HepG2 (cell line): Measurements from ENCODE around the gene DGAT2. TPM values are rescaled to one million over a fixed set of nuclear protein-coding genes. Genes with fewer than 3 reads are reported as not detected.

ENCODE experiments used
- CSRNP1 ChIP-seq: sonication (generic); formaldehyde crosslinking; IDR thresholded peaks from 2 replicates; pipeline ENCODE4 v1.8.1; 2023; ENCODE audit warnings: mild to moderate bottlenecking, missing genetic modification reagents
- FOXP1 ChIP-seq, 2 experiments: fragments of 450-650 bp in 1 of 2; IDR thresholded peaks; 2 replicates each; pipeline ENCODE4 v1.6.1; 2017 to 2018; ENCODE audit warnings: antibody characterized with exemption in 1 of 2
- HNRNPH1 ChIP-seq: fragments of 200-400 bp; formaldehyde crosslinking; optimal IDR thresholded peaks from 2 replicates; pipeline ENCODE3; 2017; ENCODE audit warnings: mild to moderate bottlenecking, low read depth, low read length
- KMT2A ChIP-seq: sonication (generic); formaldehyde crosslinking; IDR thresholded peaks from 2 replicates; pipeline ENCODE4 v1.4.0; 2020; ENCODE audit warnings: missing genetic modification reagents
- MEIS2 ChIP-seq: sonication (generic); formaldehyde crosslinking; IDR thresholded peaks from 2 replicates; pipeline ENCODE4 v1.9.0; 2021; ENCODE audit warnings: mild to moderate bottlenecking, missing genetic modification reagents
- MIER2 ChIP-seq: IDR thresholded peaks from 2 replicates; pipeline ENCODE4 v1.6.1; 2016; ENCODE audit warnings: missing biosample characterization, missing genetic modification reagents
- MYNN ChIP-seq: sonication (generic); formaldehyde crosslinking; IDR thresholded peaks from 2 replicates; pipeline ENCODE4 v1.4.0; 2020; ENCODE audit warnings: mild to moderate bottlenecking, low read depth, missing genetic modification reagents
- THYN1 ChIP-seq: sonication (generic); formaldehyde crosslinking; IDR thresholded peaks from 2 replicates; pipeline ENCODE4 v1.8.1; 2023; ENCODE audit warnings: low read depth, mild to moderate bottlenecking, moderate library complexity, missing genetic modification reagents, borderline replicate concordance
- ZNF280D ChIP-seq: sonication (generic); formaldehyde crosslinking; IDR thresholded peaks from 2 replicates; pipeline ENCODE4 v1.5.1; 2020; ENCODE audit warnings: mild to moderate bottlenecking, missing genetic modification reagents
- ZNF326 ChIP-seq: sonication (generic); formaldehyde crosslinking; IDR thresholded peaks from 2 replicates; pipeline ENCODE4 v1.4.0; 2020; ENCODE audit warnings: missing genetic modification reagents, borderline replicate concordance
- ZNF33A ChIP-seq: sonication (generic); formaldehyde crosslinking; IDR thresholded peaks from 2 replicates; pipeline ENCODE4 v1.5.1; 2020; ENCODE audit warnings: missing genetic modification reagents, mild to moderate bottlenecking, moderate library complexity, borderline replicate concordance
- ZNF747 ChIP-seq: sonication (generic); formaldehyde crosslinking; IDR thresholded peaks from 2 replicates; pipeline ENCODE4 v1.8.1; 2023; ENCODE audit warnings: missing genetic modification reagents, mild to moderate bottlenecking, borderline replicate concordance
- ZNF839 ChIP-seq: sonication (generic); formaldehyde crosslinking; IDR thresholded peaks from 2 replicates; pipeline ENCODE4 v1.4.0; 2020; ENCODE audit warnings: missing genetic modification reagents, mild to moderate bottlenecking, borderline replicate concordance
- ZNF841 ChIP-seq: sonication (generic); formaldehyde crosslinking; IDR thresholded peaks from 2 replicates; pipeline ENCODE4 v1.8.1; 2023; ENCODE audit warnings: missing genetic modification reagents, borderline replicate concordance
- polyA plus RNA-seq, 8 experiments: library from polyadenylated mRNA; depleted of rRNA in 3 of 8; stranded (reverse) in 7 of 8; unstranded in 1 of 8; fragments of >200 nt; fragmentation: Illumina TruSeq in 4 of 8; extraction: Trizol in 4 of 8; gene quantifications; 2 replicates each; pipeline versions ENCODE4 v1.2.1 to v1.2.3, GENCODE V29; 2011 to 2016; ENCODE audit warnings: low read depth in 4 of 8, missing spikeins in 1 of 8, mixed read lengths in 1 of 8; ENCODE audit not compliant: insufficient read depth in 1 of 8
- total RNA-seq, 5 experiments: library from RNA; depleted of rRNA; stranded (reverse); fragments of >200 nt; fragmentation: Illumina TruSeq; extraction: Trizol; gene quantifications; 2 replicates each; pipeline ENCODE4 v1.2.3, GENCODE V29; 2016; ENCODE audit warnings: low read depth in 1 of 5
- TF ChIP-seq, protein P1 (sequence below): sonication (generic); formaldehyde crosslinking; IDR thresholded peaks from 2 replicates; pipeline ENCODE4 v1.4.0; 2020; ENCODE audit warnings: missing genetic modification reagents, borderline replicate concordance
- TF ChIP-seq, protein P2 (sequence below): sonication (generic); formaldehyde crosslinking; conservative IDR thresholded peaks from 2 replicates; pipeline ENCODE4 v1.4.0; 2020; ENCODE audit warnings: missing genetic modification reagents

Gene DGAT2
- total and polyA plus RNA-seq, 2 of the 13 experiments (the other 11 are each of a cell fraction or from before 2014, with no cell fraction given), result 39.0 to 65.6 TPM

GRCh38 chr11:75768112-75768908 is at the start of gene DGAT2 (continued):
- peak; percentile 74; the same call in 1 of the 2 replicates for TF ChIP-seq ZNF841 (CRISPR knock-in tag)
- TF ChIP-seq THYN1 (CRISPR knock-in tag), result 0 out of 2 replicates have a peak, but pooled peaks have one; percentile 57
- peak; percentile 57; the same call in 1 of the 2 replicates for TF ChIP-seq ZNF747 (CRISPR knock-in tag)
- 0 out of 2 replicates have a peak, but pooled peaks have one; percentile 9 for TF ChIP-seq MIER2 (CRISPR knock-in tag)
- no peak; the same call in 1 of the 2 replicates for TF ChIP-seq ZNF839
- TF ChIP-seq KMT2A (CRISPR knock-in tag), result peak; percentile 57
- no peak for TF ChIP-seq ZNF326 (CRISPR knock-in tag)
- 0 out of 2 replicates have a peak, but pooled peaks have one; percentile 62 for TF ChIP-seq MEIS2
- TF ChIP-seq, protein P1, sequence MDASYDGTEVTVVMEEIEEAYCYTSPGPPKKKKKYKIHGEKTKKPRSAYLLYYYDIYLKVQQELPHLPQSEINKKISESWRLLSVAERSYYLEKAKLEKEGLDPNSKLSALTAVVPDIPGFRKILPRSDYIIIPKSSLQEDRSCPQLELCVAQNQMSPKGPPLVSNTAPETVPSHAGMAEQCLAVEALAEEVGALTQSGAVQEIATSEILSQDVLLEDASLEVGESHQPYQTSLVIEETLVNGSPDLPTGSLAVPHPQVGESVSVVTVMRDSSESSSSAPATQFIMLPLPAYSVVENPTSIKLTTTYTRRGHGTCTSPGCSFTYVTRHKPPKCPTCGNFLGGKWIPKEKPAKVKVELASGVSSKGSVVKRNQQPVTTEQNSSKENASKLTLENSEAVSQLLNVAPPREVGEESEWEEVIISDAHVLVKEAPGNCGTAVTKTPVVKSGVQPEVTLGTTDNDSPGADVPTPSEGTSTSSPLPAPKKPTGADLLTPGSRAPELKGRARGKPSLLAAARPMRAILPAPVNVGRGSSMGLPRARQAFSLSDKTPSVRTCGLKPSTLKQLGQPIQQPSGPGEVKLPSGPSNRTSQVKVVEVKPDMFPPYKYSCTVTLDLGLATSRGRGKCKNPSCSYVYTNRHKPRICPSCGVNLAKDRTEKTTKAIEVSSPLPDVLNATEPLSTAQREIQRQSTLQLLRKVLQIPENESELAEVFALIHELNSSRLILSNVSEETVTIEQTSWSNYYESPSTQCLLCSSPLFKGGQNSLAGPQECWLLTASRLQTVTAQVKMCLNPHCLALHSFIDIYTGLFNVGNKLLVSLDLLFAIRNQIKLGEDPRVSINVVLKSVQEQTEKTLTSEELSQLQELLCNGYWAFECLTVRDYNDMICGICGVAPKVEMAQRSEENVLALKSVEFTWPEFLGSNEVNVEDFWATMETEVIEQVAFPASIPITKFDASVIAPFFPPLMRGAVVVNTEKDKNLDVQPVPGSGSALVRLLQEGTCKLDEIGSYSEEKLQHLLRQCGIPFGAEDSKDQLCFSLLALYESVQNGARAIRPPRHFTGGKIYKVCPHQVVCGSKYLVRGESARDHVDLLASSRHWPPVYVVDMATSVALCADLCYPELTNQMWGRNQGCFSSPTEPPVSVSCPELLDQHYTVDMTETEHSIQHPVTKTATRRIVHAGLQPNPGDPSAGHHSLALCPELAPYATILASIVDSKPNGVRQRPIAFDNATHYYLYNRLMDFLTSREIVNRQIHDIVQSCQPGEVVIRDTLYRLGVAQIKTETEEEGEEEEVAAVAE, result peak; percentile 60; the same call in 1 of the 2 replicates
- no peak for TF ChIP-seq FOXP1 (IDR thresholded peaks at IDR 0.05)
- TF ChIP-seq FOXP1 (CRISPR knock-in tag; IDR thresholded peaks at IDR 0.05), result no peak
- TF ChIP-seq CSRNP1 (CRISPR knock-in tag), result peak; percentile 96
- peak; percentile 86; the same call in 1 of the 2 replicates for TF ChIP-seq ZNF33A (CRISPR knock-in tag)
- peak; percentile 15; the same call in 1 of the 2 replicates for TF ChIP-seq MYNN (CRISPR knock-in tag)
- no peak for TF ChIP-seq HNRNPH1
- TF ChIP-seq, protein P2, sequence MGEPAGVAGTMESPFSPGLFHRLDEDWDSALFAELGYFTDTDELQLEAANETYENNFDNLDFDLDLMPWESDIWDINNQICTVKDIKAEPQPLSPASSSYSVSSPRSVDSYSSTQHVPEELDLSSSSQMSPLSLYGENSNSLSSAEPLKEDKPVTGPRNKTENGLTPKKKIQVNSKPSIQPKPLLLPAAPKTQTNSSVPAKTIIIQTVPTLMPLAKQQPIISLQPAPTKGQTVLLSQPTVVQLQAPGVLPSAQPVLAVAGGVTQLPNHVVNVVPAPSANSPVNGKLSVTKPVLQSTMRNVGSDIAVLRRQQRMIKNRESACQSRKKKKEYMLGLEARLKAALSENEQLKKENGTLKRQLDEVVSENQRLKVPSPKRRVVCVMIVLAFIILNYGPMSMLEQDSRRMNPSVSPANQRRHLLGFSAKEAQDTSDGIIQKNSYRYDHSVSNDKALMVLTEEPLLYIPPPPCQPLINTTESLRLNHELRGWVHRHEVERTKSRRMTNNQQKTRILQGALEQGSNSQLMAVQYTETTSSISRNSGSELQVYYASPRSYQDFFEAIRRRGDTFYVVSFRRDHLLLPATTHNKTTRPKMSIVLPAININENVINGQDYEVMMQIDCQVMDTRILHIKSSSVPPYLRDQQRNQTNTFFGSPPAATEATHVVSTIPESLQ, result no peak; the same call in 1 of the 2 replicates
- TF ChIP-seq ZNF280D (CRISPR knock-in tag), result no peak
